Measurements from ENCODE around the gene VTI1A. TPM values are rescaled to one million over a fixed set of nuclear protein-coding genes. Genes with fewer than 3 reads are reported as not detected.

The VTI1A gene
- total and polyA plus RNA-seq, 4 donors = 5.5 to 26.9 (median 13.1) TPM

DNA sequence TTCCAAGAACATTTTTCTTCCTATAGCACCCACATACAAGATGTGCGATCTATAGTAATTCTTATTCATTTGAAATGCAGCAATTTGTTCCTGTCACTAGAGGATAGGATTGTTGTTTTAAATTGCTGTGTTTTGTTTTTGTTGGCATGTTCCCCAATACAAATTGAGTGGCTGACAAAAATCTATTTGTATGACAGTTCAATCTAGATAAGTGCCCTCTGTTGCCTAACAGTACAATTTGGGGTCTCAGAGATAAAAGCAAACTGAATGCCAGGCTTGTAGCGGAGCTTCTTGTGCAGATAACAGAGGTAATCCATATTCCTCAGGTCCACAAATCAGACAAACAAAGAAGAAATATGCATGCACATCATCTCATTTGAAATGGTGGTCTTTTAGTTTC, 68.8 kb downstream of the VTI1A start:
- H3K4me1 ChIP-seq (ENCODE audit: control insufficient read depth in 4 of 4, insufficient read depth in 4 of 4, low read length in 3 of 4) = peaks cover 2 to 10% (median 7%) of the 10 kb centered on the region in 4 donors
- TF ChIP-seq MAX (IDR thresholded peaks at IDR 0.05) (no peak), RAD21 (IDR thresholded peaks at IDR 0.05) (peak; percentile 9 to 47)
- H3K4me3 ChIP-seq (ENCODE audit: low read depth in 1 of 3, low read length in 3 of 3) = no peak overlapping the region

GRCh38 chr10:112517451-112517862, 70.4 kb downstream of the VTI1A start:
- WGBS = 76% methylated on average over 5 of the region's 5 CpGs
- H3K4me1 ChIP-seq (ENCODE audit: control insufficient read depth in 4 of 4, insufficient read depth in 4 of 4, low read length in 3 of 4) = peaks cover 2 to 10% (median 7%) of the 10 kb centered on the region in 4 donors
- H3K9ac ChIP-seq (ENCODE audit: low read depth in 1 of 2, low read length in 2 of 2) = no peak overlapping the region
- DNase-seq (ENCODE audit: low spot score) = no peak
- no peaks in the 10 kb centered on the region for H3K27me3 ChIP-seq (ENCODE audit: control insufficient read depth in 4 of 4, insufficient read depth in 4 of 4, low read length in 3 of 4)
- no peak for TF ChIP-seq HNF4G (IDR thresholded peaks at IDR 0.05)
- TF ChIP-seq, protein P1, sequence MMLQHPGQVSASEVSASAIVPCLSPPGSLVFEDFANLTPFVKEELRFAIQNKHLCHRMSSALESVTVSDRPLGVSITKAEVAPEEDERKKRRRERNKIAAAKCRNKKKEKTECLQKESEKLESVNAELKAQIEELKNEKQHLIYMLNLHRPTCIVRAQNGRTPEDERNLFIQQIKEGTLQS (IDR thresholded peaks at IDR 0.05) = no peak
- no peak for TF ChIP-seq RAD21 (IDR thresholded peaks at IDR 0.05)
- TF ChIP-seq FOXA1 (IDR thresholded peaks at IDR 0.05) = no peak
- no peaks in the 10 kb centered on the region for H3K36me3 ChIP-seq (ENCODE audit: control insufficient read depth in 4 of 4, insufficient read depth in 3 of 4, low read depth in 1 of 4, low read length in 3 of 4)
- no peak overlapping the region for H3K27ac ChIP-seq (ENCODE audit: low read depth in 1 of 2, low read length in 2 of 2)
- H3K9me3 ChIP-seq (ENCODE audit: control insufficient read depth in 4 of 4, low read length in 3 of 4) = no peaks in the 10 kb centered on the region
- H3K4me3 ChIP-seq (ENCODE audit: low read depth in 1 of 3, low read length in 3 of 3) = no peak overlapping the region

More for the DNA sequence above, 68.8 kb downstream of the VTI1A start:
- no peak overlapping the region for H3K27ac ChIP-seq (ENCODE audit: low read depth in 1 of 2, low read length in 2 of 2)
- no peaks in the 10 kb centered on the region for H3K27me3 ChIP-seq (ENCODE audit: control insufficient read depth in 4 of 4, insufficient read depth in 4 of 4, low read length in 3 of 4)
- H3K9ac ChIP-seq (ENCODE audit: low read depth in 1 of 2, low read length in 2 of 2) = no peak overlapping the region
- no peak for DNase-seq (ENCODE audit: low spot score)
- H3K9me3 ChIP-seq (ENCODE audit: control insufficient read depth in 4 of 4, low read length in 3 of 4) = no peaks in the 10 kb centered on the region
- 57% methylated on average over 2 of the region's 2 CpGs for WGBS
- no peaks in the 10 kb centered on the region for H3K36me3 ChIP-seq (ENCODE audit: control insufficient read depth in 4 of 4, insufficient read depth in 3 of 4, low read depth in 1 of 4, low read length in 3 of 4)

DNA sequence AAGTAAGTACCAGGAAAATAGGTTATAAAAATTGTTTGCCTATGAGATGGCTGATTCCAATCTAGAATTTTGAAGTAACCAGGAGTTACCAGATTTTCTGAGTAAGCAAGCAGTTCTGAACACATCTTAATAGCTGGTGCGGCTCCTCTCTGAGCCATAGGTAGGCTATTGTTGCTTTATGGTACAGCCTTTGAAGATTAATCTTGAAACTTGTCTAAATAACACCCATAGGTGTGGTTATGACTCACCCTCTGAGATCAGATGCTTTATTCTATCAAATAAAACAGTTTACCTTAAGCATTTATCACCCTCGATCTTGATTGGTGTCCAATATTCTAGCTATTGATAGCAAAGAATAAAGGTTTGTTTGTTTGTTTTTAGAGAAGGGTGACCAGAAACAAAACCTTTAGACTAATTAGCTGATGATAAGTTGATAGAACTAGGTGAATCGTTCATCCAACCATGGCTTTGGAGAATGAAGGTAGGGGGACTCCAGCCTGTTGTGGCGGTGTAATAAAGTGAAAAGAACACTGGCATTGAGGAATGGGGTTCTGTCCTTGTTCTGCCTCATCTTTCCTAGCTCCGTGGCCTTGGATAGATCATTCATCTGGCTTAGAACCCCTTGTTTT, 72.2 kb downstream of the VTI1A start:
- WGBS = 89% methylated on average over 5 of the region's 5 CpGs
- Histone ChIP-seq H3K9me3 (ENCODE audit: control insufficient read depth in 4 of 4, low read length in 3 of 4) (no peaks in the 10 kb centered on the region), H3K4me1 (ENCODE audit: control insufficient read depth in 4 of 4, insufficient read depth in 4 of 4, low read length in 3 of 4) (peaks cover 2 to 10% (median 7%) of the 10 kb centered on the region in 4 donors), H3K27me3 (ENCODE audit: control insufficient read depth in 4 of 4, insufficient read depth in 4 of 4, low read length in 3 of 4) (no peaks in the 10 kb centered on the region), H3K36me3 (ENCODE audit: control insufficient read depth in 4 of 4, insufficient read depth in 3 of 4, low read depth in 1 of 4, low read length in 3 of 4) (no peaks in the 10 kb centered on the region), H3K27ac (ENCODE audit: low read depth in 1 of 2, low read length in 2 of 2) (no peak overlapping the region), H3K4me3 (ENCODE audit: low read depth in 1 of 3, low read length in 3 of 3) (no peak overlapping the region), H3K9ac (ENCODE audit: low read depth in 1 of 2, low read length in 2 of 2) (no peak overlapping the region)
- no peak for TF ChIP-seq SP1 (IDR thresholded peaks at IDR 0.05)
- no peak for TF ChIP-seq FOXA1 (IDR thresholded peaks at IDR 0.05)
- TF ChIP-seq YY1 (IDR thresholded peaks at IDR 0.05) = no peak
- no peak for TF ChIP-seq RXRA (IDR thresholded peaks at IDR 0.05)
- TF ChIP-seq, protein P1 (IDR thresholded peaks at IDR 0.05) = no peak
- TF ChIP-seq CTCF (IDR thresholded peaks at IDR 0.05; ENCODE audit: low read depth, low read length, missing input control) = no peak
- TF ChIP-seq HNF4G (IDR thresholded peaks at IDR 0.05) = no peak
- TF ChIP-seq TAF1 (conservative IDR thresholded peaks at IDR 0.05) = no peak
- TF ChIP-seq MAX (IDR thresholded peaks at IDR 0.05) = no peak
- TF ChIP-seq JUND (IDR thresholded peaks at IDR 0.05) = no peak
- DNase-seq (ENCODE audit: low spot score) = no peak

Data from liver (tissue), 9 donors.